WERI-Rb-1 (cell line): ENCODE measurements around the gene ATP11A.

Experiments
- DNase-seq: peaks from one replicate; pipeline ENCODE4 v3.0.0-alpha.2; 2020
- H3K27ac ChIP-seq: fragments of 250-450 bp; sonication (Bioruptor Pico); 2 replicates; pipeline ENCODE4 v1.5.1; 2020; ENCODE audit warnings: mild to moderate bottlenecking, moderate library complexity
- H3K27me3 ChIP-seq: fragments of 250-450 bp; sonication (Bioruptor Pico); 2 replicates; pipeline ENCODE4 v1.5.1; 2021; ENCODE audit warnings: mild to moderate bottlenecking, low read depth, moderate library complexity; ENCODE audit not compliant: insufficient read depth, severe bottlenecking
- H3K36me3 ChIP-seq: fragments of 250-450 bp; sonication (Bioruptor Pico); 2 replicates; pipeline ENCODE4 v1.5.1; 2020; ENCODE audit warnings: mild to moderate bottlenecking, moderate library complexity
- H3K4me3 ChIP-seq: 2 replicates; pipeline ENCODE4 v1.5.1; 2011; ENCODE audit warnings: low read depth, mild to moderate bottlenecking, control low read depth, low read length
- H3K9me3 ChIP-seq: fragments of 250-450 bp; sonication (Bioruptor Pico); 2 replicates; pipeline ENCODE4 v1.5.1; 2021; ENCODE audit warnings: mild to moderate bottlenecking, moderate library complexity; ENCODE audit not compliant: severe bottlenecking
- TF ChIP-seq, protein P1 (sequence below): IDR thresholded peaks from 2 replicates; pipeline ENCODE4 v1.5.1; 2011; ENCODE audit warnings: low read depth, mild to moderate bottlenecking, control low read depth, inconsistent platforms, low read length

The ATP11A gene

GRCh38 chr13:112769615-112770014 is 79.8 kb downstream of the ATP11A start:
- TF ChIP-seq, protein P1, sequence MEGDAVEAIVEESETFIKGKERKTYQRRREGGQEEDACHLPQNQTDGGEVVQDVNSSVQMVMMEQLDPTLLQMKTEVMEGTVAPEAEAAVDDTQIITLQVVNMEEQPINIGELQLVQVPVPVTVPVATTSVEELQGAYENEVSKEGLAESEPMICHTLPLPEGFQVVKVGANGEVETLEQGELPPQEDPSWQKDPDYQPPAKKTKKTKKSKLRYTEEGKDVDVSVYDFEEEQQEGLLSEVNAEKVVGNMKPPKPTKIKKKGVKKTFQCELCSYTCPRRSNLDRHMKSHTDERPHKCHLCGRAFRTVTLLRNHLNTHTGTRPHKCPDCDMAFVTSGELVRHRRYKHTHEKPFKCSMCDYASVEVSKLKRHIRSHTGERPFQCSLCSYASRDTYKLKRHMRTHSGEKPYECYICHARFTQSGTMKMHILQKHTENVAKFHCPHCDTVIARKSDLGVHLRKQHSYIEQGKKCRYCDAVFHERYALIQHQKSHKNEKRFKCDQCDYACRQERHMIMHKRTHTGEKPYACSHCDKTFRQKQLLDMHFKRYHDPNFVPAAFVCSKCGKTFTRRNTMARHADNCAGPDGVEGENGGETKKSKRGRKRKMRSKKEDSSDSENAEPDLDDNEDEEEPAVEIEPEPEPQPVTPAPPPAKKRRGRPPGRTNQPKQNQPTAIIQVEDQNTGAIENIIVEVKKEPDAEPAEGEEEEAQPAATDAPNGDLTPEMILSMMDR, result no peak
- no peak overlapping the region for H3K27ac ChIP-seq
- H3K27me3 ChIP-seq, result no peaks in the 10 kb centered on the region
- H3K36me3 ChIP-seq, result no peaks in the 10 kb centered on the region; the same call in 1 of the 2 replicates
- no peak overlapping the region for H3K4me3 ChIP-seq
- DNase-seq, result no peak
- no peaks in the 10 kb centered on the region for H3K9me3 ChIP-seq

DNA sequence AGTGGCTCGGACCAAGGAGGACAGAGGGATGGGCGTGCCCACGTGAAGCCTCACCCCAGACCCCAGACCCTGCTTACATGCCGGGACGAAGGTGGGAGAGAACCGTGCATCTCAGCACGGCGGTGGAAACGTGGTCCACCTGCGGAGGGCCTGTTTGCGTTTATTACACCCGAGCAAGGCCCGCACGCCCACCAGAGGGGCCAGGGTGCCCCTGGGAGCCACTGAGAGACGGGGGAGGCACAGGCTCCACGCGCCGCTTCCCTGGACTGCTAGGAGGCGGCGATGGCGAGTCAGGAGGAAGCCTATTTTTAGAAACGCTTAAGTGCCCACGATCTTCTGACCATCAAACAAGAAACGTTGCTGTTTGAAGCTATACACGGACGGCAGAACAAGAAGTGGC is 80.7 kb downstream of the ATP11A start:
- H3K36me3 ChIP-seq, result no peaks in the 10 kb centered on the region; the same call in 1 of the 2 replicates
- H3K27ac ChIP-seq, result no peak overlapping the region
- H3K4me3 ChIP-seq, result no peak overlapping the region
- TF ChIP-seq, protein P1, result 0 out of 2 replicates have a peak, but pooled peaks have one; percentile 2
- H3K9me3 ChIP-seq, result no peaks in the 10 kb centered on the region
- H3K27me3 ChIP-seq, result no peaks in the 10 kb centered on the region
- no peak for DNase-seq

- Histone ChIP-seq H3K4me3 (no peak overlapping the region), H3K27me3 (no peaks in the 10 kb centered on the region), H3K27ac (no peak overlapping the region), H3K36me3 (no peaks in the 10 kb centered on the region; the same call in 1 of the 2 replicates), H3K9me3 (no peaks in the 10 kb centered on the region)
- TF ChIP-seq, protein P1, result no peak
- DNase-seq, result no peak
Measured at GRCh38 chr13:112771139-112771876, 81.5 kb downstream of the ATP11A start.

GRCh38 chr13:112771877-112772538 is 82.2 kb downstream of the ATP11A start:
- H3K9me3 ChIP-seq, result no peaks in the 10 kb centered on the region
- H3K36me3 ChIP-seq, result no peaks in the 10 kb centered on the region
- no peak overlapping the region for H3K27ac ChIP-seq
- DNase-seq, result no peak
- H3K4me3 ChIP-seq, result no peak overlapping the region
- no peaks in the 10 kb centered on the region for H3K27me3 ChIP-seq
- TF ChIP-seq, protein P1, result no peak

DNA sequence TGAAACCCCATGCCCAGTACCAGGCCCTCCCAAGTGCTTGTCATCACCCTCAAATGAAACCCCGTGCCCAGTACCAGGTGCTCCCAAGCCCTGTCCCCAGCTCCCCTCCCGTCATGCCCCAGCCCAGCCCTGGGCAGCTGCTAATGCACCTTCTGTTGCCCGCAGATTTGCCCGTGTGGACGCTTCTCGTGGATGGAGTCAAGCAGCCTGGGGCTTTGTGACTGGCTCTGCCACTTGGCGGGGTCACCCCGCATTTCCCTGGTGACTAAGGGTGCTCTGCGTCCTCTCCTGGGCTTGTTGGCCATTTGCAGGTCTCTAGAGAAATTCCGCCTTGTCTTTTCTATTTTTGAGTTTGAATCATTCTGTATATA is 82.7 kb downstream of the ATP11A start:
- H3K4me3 ChIP-seq, result no peak overlapping the region
- no peaks in the 10 kb centered on the region for H3K9me3 ChIP-seq
- TF ChIP-seq, protein P1, result no peak
- peak overlapping the region; percentile 36; the same call in 1 of the 2 replicates for H3K27ac ChIP-seq
- DNase-seq, result no peak
- H3K36me3 ChIP-seq, result no peaks in the 10 kb centered on the region
- H3K27me3 ChIP-seq, result no peaks in the 10 kb centered on the region
